Psoas muscle (tissue), 8 donors: ENCODE data around the gene PALLD. TPM values are rescaled to one million over a fixed set of nuclear protein-coding genes. Genes with fewer than 3 reads are reported as not detected.

Experiments used
- ATAC-seq, 4 donors: fragments of 200-7000 bp; cut with Tn5 transposase; one replicate each; pipeline ENCODE4 v1.9.1; 2020; ENCODE audit warnings: moderate library complexity in 3 of 4, mild to moderate bottlenecking in 2 of 4
- DNase-seq, 2 donors: peaks; one replicate each; pipeline ENCODE4 v3.0.0-alpha.2; 2020
- H3K27ac ChIP-seq: fragments of 200-600 bp; one replicate; pipeline ENCODE4 v1.8.0; 2022
- H3K27me3 ChIP-seq, 3 donors: fragments of 200-600 bp in 1 of 3; one replicate each; pipeline versions ENCODE4 v1.6.1 to v1.8.0; 2013 to 2022; ENCODE audit warnings: low read length in 2 of 3, mild to moderate bottlenecking in 2 of 3, moderate library complexity in 1 of 3; ENCODE audit not compliant: insufficient read depth in 3 of 3
- H3K36me3 ChIP-seq, 2 donors: fragments of 200-600 bp in 1 of 2; one replicate each; pipeline versions ENCODE4 v1.6.1 to v1.8.0; 2013 to 2022; ENCODE audit warnings: low read depth in 1 of 2, mild to moderate bottlenecking in 1 of 2, moderate library complexity in 1 of 2; ENCODE audit not compliant: insufficient read depth in 1 of 2
- H3K4me1 ChIP-seq: fragments of 200-600 bp; one replicate; pipeline ENCODE4 v1.8.0; 2022
- H3K4me3 ChIP-seq: fragments of 200-600 bp; one replicate; pipeline ENCODE4 v1.8.0; 2022; ENCODE audit warnings: mild to moderate bottlenecking
- H3K9me3 ChIP-seq: fragments of 200-600 bp; one replicate; pipeline ENCODE4 v1.8.0; 2022
- WGBS, 3 donors: extraction: QIAGEN DNeasy Blood & Tissue Kit; methylation state at CpG; one replicate each; pipeline versions ENCODE4 v1.1.6 to v1.1.7; 2013; 5-methylcytosine and 5-hydroxymethylcytosine counted together
- intact Hi-C, 2 donors: fragments of 100-400 bp; cut with DNase I; formaldehyde crosslinking; loops; one replicate each; pipeline versions ENCODE4 v1.11.0 to v1.14.2; 2022
- polyA plus RNA-seq, 3 donors: library from polyadenylated mRNA; stranded (reverse); fragments of 200-250 nt; gene quantifications; one replicate each; pipeline ENCODE4 v1.2.3, GENCODE V29; 2013
- total RNA-seq, 4 donors: library from RNA; stranded (reverse); fragmentation: NEBNext Ultra II Directional in 2 of 4; extraction: Animal tissue kit (Norgen Biotek cat#: 25700) in 2 of 4; gene quantifications; one replicate each; pipeline versions ENCODE4 v1.2.1 to v1.2.4, GENCODE V29; 2021 to 2023
- TF ChIP-seq, protein P1 (sequence below): fragments of 200-600 bp; IDR thresholded peaks from one replicate; pipeline ENCODE4 v1.8.0; 2022; ENCODE audit warnings: antibody characterized with exemption
- donor health status: healthy with polysubstance abuse.
- donor health status: DM: no; HTN: no; CAD: no; lungs with moderate emphysema.
- donor health status: Bipolar disorder and iron deficiency.
- donor health status: healthy.
- donor health status: DM: yes; HTN: yes; CAD: no.
- donor health status: DM: no; HTN: no; CAD: no.
- donor health status: DM: no; HTN: no; CAD: no.
- donor health status: DM: yes; HTN: yes; CAD: no.

The PALLD gene
- total and polyA plus RNA-seq, 7 donors, result 19.2 to 245 (median 168) TPM

DNA sequence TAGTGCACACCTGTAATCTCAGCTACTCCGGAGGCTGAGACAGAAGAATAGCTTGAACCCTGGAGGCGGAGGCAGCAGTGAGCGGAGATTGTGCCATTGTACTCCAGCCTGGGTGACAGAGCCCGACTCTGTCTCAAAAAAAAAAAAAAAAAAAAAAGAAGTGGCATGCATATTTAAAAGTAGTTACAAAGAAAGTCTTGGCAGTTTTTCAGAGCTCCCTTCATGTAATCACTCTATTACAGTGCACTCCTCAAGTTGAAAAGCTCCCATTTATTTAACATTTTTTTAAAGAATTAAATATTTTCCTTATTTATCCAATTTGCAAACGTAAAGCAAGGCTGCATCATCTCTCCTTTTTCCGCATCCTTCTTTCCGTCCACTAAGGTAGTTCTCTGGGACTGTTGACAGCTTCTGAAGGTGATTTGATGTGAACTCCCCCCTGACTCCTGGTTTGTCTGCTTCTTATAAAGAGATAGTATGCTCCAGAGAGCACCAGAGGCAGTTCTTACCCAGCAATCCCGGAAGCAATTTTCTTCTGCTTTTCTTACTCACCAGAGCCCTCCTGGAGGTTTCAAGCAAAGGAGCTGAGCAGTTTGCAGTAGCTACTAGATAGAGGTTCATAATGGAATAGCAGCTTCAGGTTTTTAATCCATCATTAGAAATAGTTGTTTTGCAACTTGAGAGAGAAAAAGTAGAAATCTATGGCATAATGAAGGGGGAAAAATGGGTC is 151.0 kb downstream of the PALLD start:
- no peak for DNase-seq
- TF ChIP-seq, protein P1, sequence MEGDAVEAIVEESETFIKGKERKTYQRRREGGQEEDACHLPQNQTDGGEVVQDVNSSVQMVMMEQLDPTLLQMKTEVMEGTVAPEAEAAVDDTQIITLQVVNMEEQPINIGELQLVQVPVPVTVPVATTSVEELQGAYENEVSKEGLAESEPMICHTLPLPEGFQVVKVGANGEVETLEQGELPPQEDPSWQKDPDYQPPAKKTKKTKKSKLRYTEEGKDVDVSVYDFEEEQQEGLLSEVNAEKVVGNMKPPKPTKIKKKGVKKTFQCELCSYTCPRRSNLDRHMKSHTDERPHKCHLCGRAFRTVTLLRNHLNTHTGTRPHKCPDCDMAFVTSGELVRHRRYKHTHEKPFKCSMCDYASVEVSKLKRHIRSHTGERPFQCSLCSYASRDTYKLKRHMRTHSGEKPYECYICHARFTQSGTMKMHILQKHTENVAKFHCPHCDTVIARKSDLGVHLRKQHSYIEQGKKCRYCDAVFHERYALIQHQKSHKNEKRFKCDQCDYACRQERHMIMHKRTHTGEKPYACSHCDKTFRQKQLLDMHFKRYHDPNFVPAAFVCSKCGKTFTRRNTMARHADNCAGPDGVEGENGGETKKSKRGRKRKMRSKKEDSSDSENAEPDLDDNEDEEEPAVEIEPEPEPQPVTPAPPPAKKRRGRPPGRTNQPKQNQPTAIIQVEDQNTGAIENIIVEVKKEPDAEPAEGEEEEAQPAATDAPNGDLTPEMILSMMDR, result no peak
- H3K27me3 ChIP-seq, result no peaks in the 10 kb centered on the region
- H3K9me3 ChIP-seq, result no peaks in the 10 kb centered on the region
- peaks cover 22% of the 10 kb centered on the region for H3K4me1 ChIP-seq
- intact Hi-C loops, result no loop called here
- 86 to 87% (median 87%) methylated on average over 8 of the region's 8 CpGs for WGBS, 3 donors
- no peak for ATAC-seq
- H3K27ac ChIP-seq, result no peak overlapping the region
- no peaks in the 10 kb centered on the region for H3K36me3 ChIP-seq
- H3K4me3 ChIP-seq, result no peak overlapping the region

DNA sequence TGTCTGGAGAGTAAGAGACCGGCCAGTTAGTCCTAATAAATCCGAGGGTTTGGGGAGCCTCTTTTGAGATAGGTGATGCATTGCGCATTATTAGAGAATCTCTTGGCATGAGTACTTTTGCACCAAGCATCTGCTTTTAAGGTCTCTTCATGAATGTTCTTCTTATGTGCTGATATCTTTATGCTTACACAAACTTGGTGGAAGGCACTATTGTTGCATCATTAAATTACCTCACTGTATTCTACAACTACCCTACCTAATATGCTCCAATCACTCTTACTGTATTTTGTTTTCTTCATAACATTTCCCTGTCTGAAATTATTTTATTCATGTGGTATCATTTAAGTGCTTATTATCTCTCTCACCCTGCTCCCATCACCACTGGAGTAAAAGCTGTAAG is 151.6 kb downstream of the PALLD start:
- intact Hi-C loops, result no loop called here
- TF ChIP-seq, protein P1, result no peak
- Histone ChIP-seq H3K27me3 (no peaks in the 10 kb centered on the region), H3K4me1 (peaks cover 19% of the 10 kb centered on the region), H3K27ac (no peak overlapping the region), H3K4me3 (no peak overlapping the region), H3K36me3 (no peaks in the 10 kb centered on the region), H3K9me3 (no peaks in the 10 kb centered on the region)
- ATAC-seq (no peak), DNase-seq (no peak)
- WGBS, 3 donors, result 56 to 81% (median 63%) methylated on average over 3 of the region's 3 CpGs

DNA sequence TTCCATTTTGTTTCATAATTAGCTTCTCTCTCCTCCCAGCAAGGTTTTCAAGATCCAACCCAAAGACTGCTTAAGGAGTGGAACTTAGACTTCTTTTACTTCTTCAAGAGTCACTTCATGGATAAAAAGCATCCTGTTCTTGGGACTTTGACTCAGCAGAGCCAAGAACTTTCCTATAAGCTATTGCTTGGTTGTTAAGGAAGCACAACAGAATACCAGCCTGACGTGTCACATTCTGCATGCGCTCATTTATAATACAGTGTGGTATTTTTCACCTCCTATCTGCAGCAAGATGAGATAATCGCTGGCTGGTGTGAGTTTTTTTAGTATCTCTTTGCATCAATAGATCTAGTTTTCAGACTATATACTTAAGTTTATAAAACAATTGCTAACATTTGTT is 152.1 kb downstream of the PALLD start:
- intact Hi-C loops, result no loop called here
- peak in 1 of 4 donors; percentile 37 for ATAC-seq
- TF ChIP-seq, protein P1, result no peak

DNA sequence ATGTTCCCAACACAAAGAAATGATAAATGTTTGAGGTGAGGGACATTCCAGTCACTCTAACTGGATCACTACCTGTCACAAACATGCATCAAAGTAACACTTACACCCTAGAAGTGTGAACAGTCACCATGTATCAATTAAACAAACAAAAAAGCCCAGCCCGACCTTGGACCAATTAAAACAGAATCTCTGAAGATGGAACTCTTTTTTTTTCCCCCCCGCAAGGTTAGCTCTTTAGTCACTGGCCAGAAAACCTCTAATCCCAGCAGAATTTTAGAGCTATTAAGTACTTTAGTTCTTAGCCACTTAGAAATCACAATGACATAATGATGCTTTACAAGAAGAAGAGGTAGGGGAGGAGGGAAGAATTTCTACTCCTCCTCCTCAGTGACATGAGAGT is 154.5 kb downstream of the PALLD start:
- no peak overlapping the region for H3K27ac ChIP-seq
- no peaks in the 10 kb centered on the region for H3K36me3 ChIP-seq
- no peaks in the 10 kb centered on the region for H3K27me3 ChIP-seq
- TF ChIP-seq, protein P1, result no peak
- H3K4me1 ChIP-seq, result peaks cover 13% of the 10 kb centered on the region
- WGBS, 3 donors, result 92 to 96% (median 92%) methylated on average over 2 of the region's 2 CpGs
- intact Hi-C loops, result no loop called here
- H3K9me3 ChIP-seq, result no peaks in the 10 kb centered on the region
- H3K4me3 ChIP-seq, result no peak overlapping the region
- DNase-seq (no peak), ATAC-seq (no peak)

More for the DNA sequence above, 152.1 kb downstream of the PALLD start:
- H3K27me3 ChIP-seq, result no peaks in the 10 kb centered on the region
- no peak overlapping the region for H3K27ac ChIP-seq
- H3K36me3 ChIP-seq, result no peaks in the 10 kb centered on the region
- 48 to 61% (median 50%) methylated on average over 3 of the region's 3 CpGs for WGBS, 3 donors
- H3K4me1 ChIP-seq, result peaks cover 14% of the 10 kb centered on the region
- no peak overlapping the region for H3K4me3 ChIP-seq
- no peaks in the 10 kb centered on the region for H3K9me3 ChIP-seq
- no peak for DNase-seq

DNA sequence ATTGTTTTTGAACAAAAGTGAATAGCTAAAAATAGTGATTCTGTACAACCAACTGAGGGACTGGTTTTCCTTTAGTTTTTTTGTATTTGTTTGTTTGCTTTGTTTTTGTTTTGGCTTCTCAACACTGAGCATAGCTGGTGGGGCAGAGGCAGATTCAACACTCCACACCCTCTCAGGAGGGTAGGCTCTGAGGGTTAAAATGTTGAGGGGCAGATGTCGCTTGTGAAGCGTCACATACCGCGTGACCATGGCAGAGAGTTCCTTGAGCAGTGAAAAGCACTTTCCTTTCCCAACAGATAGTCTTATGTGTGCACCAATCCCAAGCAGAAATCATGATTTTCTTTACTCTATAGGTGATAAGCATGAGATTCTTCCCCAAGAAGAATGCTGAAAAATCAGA is 155.0 kb downstream of the PALLD start:
- WGBS, 3 donors, result 94 to 100% (median 94%) methylated on average over 4 of the region's 4 CpGs
- Histone ChIP-seq H3K36me3 (no peaks in the 10 kb centered on the region), H3K4me1 (peaks cover 18% of the 10 kb centered on the region), H3K4me3 (no peak overlapping the region), H3K27ac (no peak overlapping the region), H3K9me3 (no peaks in the 10 kb centered on the region), H3K27me3 (no peaks in the 10 kb centered on the region)
- intact Hi-C loops, result no loop called here
- ATAC-seq, result no peak
- DNase-seq, result no peak
- TF ChIP-seq, protein P1, result no peak
